ENCODE data around the gene HSBP1. TPM values are rescaled to one million over a fixed set of nuclear protein-coding genes. Genes with fewer than 3 reads are reported as not detected.

Gene HSBP1
- total and polyA plus RNA-seq, 2 donors from 2014 or later, result 110 to 192 TPM

DNA sequence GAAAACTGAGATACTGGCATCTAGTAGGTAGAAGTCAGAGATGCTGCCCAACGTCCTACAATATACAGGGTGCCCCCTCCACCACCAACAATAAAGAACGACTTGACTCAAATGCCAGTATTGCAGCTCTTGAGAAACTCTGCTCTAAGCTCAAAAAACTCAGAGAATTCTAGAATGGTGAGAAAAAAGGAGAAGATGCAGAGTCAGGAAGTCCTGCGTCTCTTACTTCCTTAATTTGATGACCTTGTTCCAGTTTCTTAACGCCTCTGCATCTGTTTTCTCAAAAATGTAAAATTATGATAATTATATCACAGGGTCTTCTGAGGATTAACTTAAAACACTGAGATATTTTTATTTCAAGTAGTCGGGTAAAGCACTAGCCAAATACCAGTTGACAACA is 1.7 kb upstream of the HSBP1 start:
- H3K9ac ChIP-seq (ENCODE audit: low read length in 3 of 3), result no peak overlapping the region
- H3K9me3 ChIP-seq (ENCODE audit: control insufficient read depth in 2 of 3, insufficient read depth in 1 of 3, low read length in 3 of 3), result no peaks in the 10 kb centered on the region
- peaks cover 0 to 2% (median 0%) of the 10 kb centered on the region in 3 donors for H3K36me3 ChIP-seq (ENCODE audit: control insufficient read depth in 2 of 3, insufficient read depth in 3 of 3, low read length in 3 of 3)
- TF ChIP-seq, protein P1, sequence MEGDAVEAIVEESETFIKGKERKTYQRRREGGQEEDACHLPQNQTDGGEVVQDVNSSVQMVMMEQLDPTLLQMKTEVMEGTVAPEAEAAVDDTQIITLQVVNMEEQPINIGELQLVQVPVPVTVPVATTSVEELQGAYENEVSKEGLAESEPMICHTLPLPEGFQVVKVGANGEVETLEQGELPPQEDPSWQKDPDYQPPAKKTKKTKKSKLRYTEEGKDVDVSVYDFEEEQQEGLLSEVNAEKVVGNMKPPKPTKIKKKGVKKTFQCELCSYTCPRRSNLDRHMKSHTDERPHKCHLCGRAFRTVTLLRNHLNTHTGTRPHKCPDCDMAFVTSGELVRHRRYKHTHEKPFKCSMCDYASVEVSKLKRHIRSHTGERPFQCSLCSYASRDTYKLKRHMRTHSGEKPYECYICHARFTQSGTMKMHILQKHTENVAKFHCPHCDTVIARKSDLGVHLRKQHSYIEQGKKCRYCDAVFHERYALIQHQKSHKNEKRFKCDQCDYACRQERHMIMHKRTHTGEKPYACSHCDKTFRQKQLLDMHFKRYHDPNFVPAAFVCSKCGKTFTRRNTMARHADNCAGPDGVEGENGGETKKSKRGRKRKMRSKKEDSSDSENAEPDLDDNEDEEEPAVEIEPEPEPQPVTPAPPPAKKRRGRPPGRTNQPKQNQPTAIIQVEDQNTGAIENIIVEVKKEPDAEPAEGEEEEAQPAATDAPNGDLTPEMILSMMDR (IDR thresholded peaks at IDR 0.05; ENCODE audit: borderline replicate concordance, extremely low read depth, insufficient read depth), result no peak
- H3K27me3 ChIP-seq (ENCODE audit: control insufficient read depth, insufficient read depth, low read length), result no peaks in the 10 kb centered on the region
- DNase-seq (no peak), FAIRE-seq (no peak)
- no peak overlapping the region for H3K4me3 ChIP-seq (ENCODE audit: low read length in 3 of 3)
- peaks cover 0 to 8% (median 7%) of the 10 kb centered on the region in 3 donors for H3K4me1 ChIP-seq (ENCODE audit: control insufficient read depth in 2 of 3, insufficient read depth in 2 of 3, low read depth in 1 of 3, low read length in 3 of 3)
- intact Hi-C loops (cut with DNase I), result no loop called here
- H3K27ac ChIP-seq (ENCODE audit: low read depth in 2 of 2, low read length in 2 of 2), result no peak overlapping the region

DNA sequence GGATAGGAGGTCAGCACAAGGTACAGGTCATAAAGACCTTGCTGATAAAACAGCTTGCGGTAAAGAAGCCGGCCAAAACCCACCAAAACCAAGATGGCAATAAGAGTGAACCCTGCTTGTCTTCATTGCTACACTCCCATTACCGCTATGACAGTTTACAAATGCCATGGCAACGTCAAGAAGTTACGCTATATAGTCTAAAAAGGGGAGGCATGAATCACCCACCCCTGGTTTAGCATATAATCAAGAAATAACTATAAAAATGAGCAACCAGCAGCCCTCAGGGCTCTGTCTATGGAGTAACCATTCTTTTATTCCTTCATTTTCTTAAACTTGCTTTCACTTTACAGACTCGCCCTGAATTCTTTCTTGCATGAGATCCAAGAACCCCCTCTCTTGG is 1.0 kb upstream of the HSBP1 start:
- intact Hi-C loops (cut with DNase I), result no loop called here
- TF ChIP-seq, protein P1 (IDR thresholded peaks at IDR 0.05; ENCODE audit: borderline replicate concordance, extremely low read depth, insufficient read depth), result no peak
- Histone ChIP-seq H3K27me3 (ENCODE audit: control insufficient read depth, insufficient read depth, low read length) (no peaks in the 10 kb centered on the region), H3K9me3 (ENCODE audit: control insufficient read depth in 2 of 3, insufficient read depth in 1 of 3, low read length in 3 of 3) (no peaks in the 10 kb centered on the region), H3K9ac (ENCODE audit: low read length in 3 of 3) (no peak overlapping the region), H3K36me3 (ENCODE audit: control insufficient read depth in 2 of 3, insufficient read depth in 3 of 3, low read length in 3 of 3) (peaks cover under 1 to 3% (median 2%) of the 10 kb centered on the region in 3 donors), H3K27ac (ENCODE audit: low read depth in 2 of 2, low read length in 2 of 2) (no peak overlapping the region), H3K4me3 (ENCODE audit: low read length in 3 of 3) (no peak overlapping the region), H3K4me1 (ENCODE audit: control insufficient read depth in 2 of 3, insufficient read depth in 2 of 3, low read depth in 1 of 3, low read length in 3 of 3) (peaks cover 0 to 8% (median 7%) of the 10 kb centered on the region in 3 donors)
- no peak for FAIRE-seq
- DNase-seq, result no peak

DNA sequence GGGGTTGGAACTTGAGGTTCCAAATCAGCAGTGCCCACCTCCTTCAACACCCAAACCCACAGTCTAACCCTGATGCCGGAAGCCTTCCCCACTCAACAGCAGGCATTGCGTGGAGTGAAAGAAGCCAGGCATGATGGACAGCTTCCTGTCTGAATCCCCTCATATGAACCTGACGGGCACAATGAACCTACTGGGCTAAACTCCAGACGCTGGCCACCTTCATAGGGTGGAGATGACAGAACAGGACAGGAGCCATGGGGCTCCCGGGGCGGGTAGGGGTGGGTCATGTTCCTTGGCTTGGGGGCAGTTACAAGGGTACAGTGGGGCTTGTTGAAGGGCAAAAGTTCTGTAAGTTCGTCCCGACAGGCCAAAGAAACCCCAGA is 460 bp upstream of the HSBP1 start:
- intact Hi-C loops (cut with DNase I), result no loop called here
- no peak for FAIRE-seq
- TF ChIP-seq, protein P1 (IDR thresholded peaks at IDR 0.05; ENCODE audit: borderline replicate concordance, extremely low read depth, insufficient read depth), result no peak
- H3K4me3 ChIP-seq (ENCODE audit: low read length in 3 of 3), result peak overlapping the region; percentile 52 to 86 (median 57)
- H3K4me1 ChIP-seq (ENCODE audit: control insufficient read depth in 2 of 3, insufficient read depth in 2 of 3, low read depth in 1 of 3, low read length in 3 of 3), result peaks cover 0 to 7% (median 5%) of the 10 kb centered on the region in 3 donors
- DNase-seq, result no peak
- H3K36me3 ChIP-seq (ENCODE audit: control insufficient read depth in 2 of 3, insufficient read depth in 3 of 3, low read length in 3 of 3), result peaks cover 2 to 9% (median 2%) of the 10 kb centered on the region in 3 donors
- H3K27ac ChIP-seq (ENCODE audit: low read depth in 2 of 2, low read length in 2 of 2), result no peak overlapping the region
- H3K9me3 ChIP-seq (ENCODE audit: control insufficient read depth in 2 of 3, insufficient read depth in 1 of 3, low read length in 3 of 3), result no peaks in the 10 kb centered on the region
- no peak overlapping the region for H3K9ac ChIP-seq (ENCODE audit: low read length in 3 of 3)
- H3K27me3 ChIP-seq (ENCODE audit: control insufficient read depth, insufficient read depth, low read length), result no peaks in the 10 kb centered on the region

DNA sequence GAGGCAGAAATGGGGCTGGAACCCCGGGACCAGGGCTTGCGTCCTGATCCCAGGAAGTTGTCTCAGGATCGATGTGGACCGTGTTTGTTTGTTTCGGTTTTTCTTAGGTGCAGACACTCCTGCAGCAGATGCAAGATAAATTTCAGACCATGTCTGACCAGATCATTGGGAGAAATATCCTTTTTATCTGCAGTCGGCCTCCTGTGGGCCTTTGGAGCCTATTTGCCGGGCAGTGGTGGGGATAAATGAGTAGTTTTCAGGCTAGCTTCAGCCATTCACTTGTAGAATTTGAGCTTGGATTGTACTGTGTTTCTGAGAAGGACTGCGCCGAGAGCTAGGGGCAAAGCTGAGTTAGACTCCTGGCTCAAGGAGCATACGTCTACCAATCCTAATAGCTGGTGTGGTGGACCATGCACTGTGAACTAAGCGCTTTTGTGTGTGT is 816 bp downstream of the HSBP1 start:
- Histone ChIP-seq H3K36me3 (ENCODE audit: control insufficient read depth in 2 of 3, insufficient read depth in 3 of 3, low read length in 3 of 3) (peaks cover 2 to 14% (median 2%) of the 10 kb centered on the region in 3 donors), H3K9ac (ENCODE audit: low read length in 3 of 3) (peak overlapping the region; percentile 68 to 90 (median 77)), H3K27me3 (ENCODE audit: control insufficient read depth, insufficient read depth, low read length) (no peaks in the 10 kb centered on the region), H3K4me1 (ENCODE audit: control insufficient read depth in 2 of 3, insufficient read depth in 2 of 3, low read depth in 1 of 3, low read length in 3 of 3) (peaks cover 0 to 5% (median 4%) of the 10 kb centered on the region in 3 donors), H3K9me3 (ENCODE audit: control insufficient read depth in 2 of 3, insufficient read depth in 1 of 3, low read length in 3 of 3) (no peaks in the 10 kb centered on the region), H3K4me3 (ENCODE audit: low read length in 3 of 3) (peak overlapping the region; percentile 84 to 92 (median 86)), H3K27ac (ENCODE audit: low read depth in 2 of 2, low read length in 2 of 2) (no peak overlapping the region)
- TF ChIP-seq, protein P1 (IDR thresholded peaks at IDR 0.05; ENCODE audit: borderline replicate concordance, extremely low read depth, insufficient read depth), result no peak
- FAIRE-seq (no peak), DNase-seq (no peak)
- intact Hi-C loops (cut with DNase I), result no loop called here
